ENCODE results near the gene BIRC2.

- no peak for TF ChIP-seq POLR2AphosphoS2 (IDR thresholded peaks at IDR 0.05; ENCODE audit: low read length)
- no peak for TF ChIP-seq POLR2AphosphoS5 (IDR thresholded peaks at IDR 0.05; ENCODE audit: control insufficient read depth, insufficient read depth, low read depth, low read length)
- no peak for TF ChIP-seq ATF4 (CRISPR knock-in tag; IDR thresholded peaks at IDR 0.05)
- no peak for TF ChIP-seq HDGF (IDR thresholded peaks at IDR 0.05)
- TF ChIP-seq NFE2L1 (tag; IDR thresholded peaks at IDR 0.05; ENCODE audit: borderline replicate concordance, low read depth), result no peak
- no peak for TF ChIP-seq TEAD4 (IDR thresholded peaks at IDR 0.05; ENCODE audit: low read length)
- no peak for TF ChIP-seq TEAD4 (CRISPR knock-in tag; IDR thresholded peaks at IDR 0.05; ENCODE audit: borderline replicate concordance)
- no peak for TF ChIP-seq TRIM24 (IDR thresholded peaks at IDR 0.05)
- TF ChIP-seq CTCF (IDR thresholded peaks at IDR 0.05 in 2 of 3, conservative IDR thresholded peaks at IDR 0.05 in 1 of 3; ENCODE audit: insufficient read depth in 2 of 3, low read depth in 1 of 3, low read length in 3 of 3), result no peak
- TF ChIP-seq BRCA1 (IDR thresholded peaks at IDR 0.05), result no peak
- TF ChIP-seq BRCA1 (CRISPR knock-in tag; IDR thresholded peaks at IDR 0.05), result no peak
- TF ChIP-seq XRCC3 (IDR thresholded peaks at IDR 0.05), result no peak
- TF ChIP-seq RNF219 (CRISPR knock-in tag; IDR thresholded peaks at IDR 0.05), result no peak
Observed at GRCh38 chr11:102391549-102392237, 44.7 kb downstream of the BIRC2 start.

Measured in K562 (cell line).